Midbrain (tissue), 1 donor: Measurements from ENCODE around the gene MYO19.
"Not testable (repeated sequence)": the region's sequence is repeated elsewhere in the genome, so short reads cannot be mapped to it uniquely, and the experiment has no call there.

Experiments
- DNase-seq: peaks from one replicate; lab custom pipeline; 2025; lab: John Stamatoyannopoulos, UW

The MYO19 gene

GRCh38 chr17:36461330-36462110, 73.1 kb downstream of the MYO19 start:
- no peak for DNase-seq

DNA sequence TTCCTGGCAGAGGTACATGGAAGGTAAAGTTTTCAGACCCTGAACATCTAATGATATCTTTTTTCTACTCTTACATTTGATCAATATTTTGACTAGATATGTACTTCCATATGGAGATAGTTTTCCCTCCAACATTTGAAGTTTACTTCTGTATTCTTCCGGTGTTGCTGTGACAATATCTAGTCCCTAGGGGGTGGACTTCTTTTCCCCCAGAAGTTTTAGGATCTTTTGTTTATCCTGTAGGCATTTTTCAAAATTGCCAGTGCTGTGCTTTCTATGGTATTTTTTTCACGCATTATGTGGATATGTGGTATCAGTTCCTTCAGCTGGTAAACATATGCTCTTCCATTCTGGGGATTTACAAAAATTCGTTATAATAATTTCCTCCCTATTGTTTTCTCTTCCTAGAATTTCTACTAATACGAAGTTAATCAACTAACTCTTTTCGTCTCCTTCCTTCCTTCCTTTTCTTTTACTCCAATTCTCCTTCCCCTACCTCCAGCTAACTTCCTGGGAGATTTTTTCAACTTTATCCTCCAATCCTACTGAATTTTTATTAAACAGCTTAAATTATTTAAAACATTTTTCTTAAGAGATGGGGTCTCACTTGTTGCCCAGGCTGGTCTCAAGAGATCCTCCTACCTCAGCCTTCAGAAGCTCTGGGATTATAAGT, 74.3 kb downstream of the MYO19 start:
- DNase-seq: no peak

DNA sequence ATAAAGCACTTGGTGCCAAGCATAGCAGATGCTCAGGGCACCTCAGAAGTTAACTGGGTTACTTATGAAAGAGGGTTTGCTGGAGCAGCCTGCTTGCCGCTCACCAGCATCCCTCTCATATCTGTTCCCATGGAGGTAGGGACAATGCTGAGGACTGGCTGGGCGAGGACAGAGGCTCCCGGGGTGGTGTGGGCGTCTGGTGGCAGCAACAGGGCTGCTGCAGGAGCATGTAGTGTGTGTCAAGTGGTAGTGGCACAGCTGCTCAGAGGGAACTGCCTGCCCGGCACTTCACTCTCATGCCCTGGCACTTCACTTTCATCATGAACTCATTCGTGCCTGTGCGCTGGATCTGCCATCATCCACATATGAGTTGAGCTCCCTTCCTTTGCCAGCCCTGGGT, 75.1 kb downstream of the MYO19 start:
- no peak for DNase-seq

DNA sequence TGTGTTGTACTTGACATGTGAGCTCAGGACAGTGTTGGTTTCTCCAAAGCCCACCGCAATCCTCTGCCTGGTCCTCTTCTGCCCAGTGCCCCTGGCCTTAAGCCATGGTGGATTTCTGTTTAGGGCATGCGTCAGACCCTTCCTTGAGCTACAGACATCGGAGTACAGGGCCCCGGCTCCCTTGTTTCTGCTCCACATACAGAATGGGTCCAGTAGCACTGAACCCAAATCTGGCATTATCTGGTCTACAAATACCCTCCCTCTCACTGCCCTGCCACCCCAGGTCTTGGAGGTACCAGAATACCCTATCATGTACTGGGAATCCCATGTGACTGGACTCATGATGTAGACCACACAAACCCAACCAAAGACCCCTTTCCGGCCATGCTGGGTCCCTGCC, 75.6 kb downstream of the MYO19 start:
- DNase-seq: no peak

GRCh38 chr17:36457701-36458100, 77.0 kb downstream of the MYO19 start:
- DNase-seq: not testable (repeated sequence)

GRCh38 chr17:36452888-36453287, 81.8 kb downstream of the MYO19 start:
- DNase-seq: not testable (repeated sequence)

DNA sequence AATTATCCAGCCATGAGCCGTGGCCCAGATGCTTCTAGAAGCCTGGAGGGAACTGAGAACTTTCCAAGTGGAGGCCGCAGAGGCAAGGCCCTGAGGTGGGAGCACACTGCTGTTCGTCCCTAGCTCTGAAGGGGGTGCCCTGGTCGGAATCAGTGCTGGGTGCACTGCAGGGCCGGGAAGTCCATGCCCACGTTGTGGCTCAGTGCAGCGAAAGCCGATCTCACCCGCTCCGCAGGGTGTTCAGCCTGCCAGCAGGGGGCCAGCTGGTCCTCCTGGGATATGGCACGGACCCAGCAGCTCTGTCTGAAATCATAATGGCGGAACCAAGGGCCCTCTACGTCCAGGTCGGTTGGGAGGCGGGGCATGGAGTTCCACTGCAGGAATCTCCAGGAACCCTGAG, 84.7 kb downstream of the MYO19 start:
- not testable (repeated sequence) for DNase-seq
